HCT116 (cell line): ENCODE results near the gene NKRF.

Source experiments
- EGR1 ChIP-seq: IDR thresholded peaks from 2 replicates; pipeline ENCODE4 v1.6.1; 2012; ENCODE audit warnings: low read depth
- EZH2 ChIP-seq: fragments of 200-600 bp; sonication (generic); IDR thresholded peaks from 2 replicates; pipeline ENCODE4 v1.6.1; 2017; ENCODE audit warnings: antibody characterized with exemption, mixed run types
- FOSL1 ChIP-seq: IDR thresholded peaks from 2 replicates; pipeline ENCODE4 v1.6.1; 2012; ENCODE audit warnings: low read depth
- POLR2A ChIP-seq: IDR thresholded peaks from 2 replicates; pipeline ENCODE4 v1.7.0; 2011; ENCODE audit warnings: borderline replicate concordance; ENCODE audit not compliant: insufficient read depth, insufficient read length; ENCODE audit errors: extremely low read depth
- POLR2AphosphoS5 ChIP-seq: IDR thresholded peaks from 2 replicates; pipeline ENCODE4 v1.6.1; 2011; ENCODE audit warnings: mild to moderate bottlenecking, low read depth, low read length, moderate library complexity
- SP1 ChIP-seq: IDR thresholded peaks from 2 replicates; pipeline ENCODE4 v1.6.1; 2012; ENCODE audit warnings: low read depth
- YY1 ChIP-seq: IDR thresholded peaks from 2 replicates; pipeline ENCODE4 v1.6.1; 2011; ENCODE audit warnings: low read length, low read depth, moderate library complexity, mild to moderate bottlenecking; ENCODE audit not compliant: insufficient replicate concordance; ENCODE audit errors: extremely low read depth
- ZNF274 ChIP-seq: fragments of 200-500 bp; sonication (Bioruptor generic); IDR thresholded peaks from 2 replicates; pipeline ENCODE4 v1.6.1; 2014; ENCODE audit warnings: mild to moderate bottlenecking, low read depth, low read length, inconsistent platforms
- TF ChIP-seq, protein P1 (sequence below), 3 experiments: fragments of 200-600 bp in 1 of 3; sonication (generic) in 1 of 3; IDR thresholded peaks in 2 of 3; conservative IDR thresholded peaks in 1 of 3; 2 replicates each; pipeline ENCODE4 v1.5.1; 2012 to 2017; ENCODE audit warnings: low read depth in 2 of 3, low read length in 2 of 3, antibody characterized with exemption in 1 of 3, borderline replicate concordance in 1 of 3, control low read depth in 1 of 3, mild to moderate bottlenecking in 1 of 3, mixed read lengths in 1 of 3, mixed run types in 1 of 3, moderate library complexity in 1 of 3; ENCODE audit not compliant: insufficient read depth in 1 of 3
- TF ChIP-seq, protein P2 (sequence below): IDR thresholded peaks from 2 replicates; pipeline ENCODE4 v1.6.1; 2012
- TF ChIP-seq, protein P3 (sequence below): IDR thresholded peaks from 2 replicates; pipeline ENCODE4 v1.6.1; 2012; ENCODE audit warnings: low read depth

DNA sequence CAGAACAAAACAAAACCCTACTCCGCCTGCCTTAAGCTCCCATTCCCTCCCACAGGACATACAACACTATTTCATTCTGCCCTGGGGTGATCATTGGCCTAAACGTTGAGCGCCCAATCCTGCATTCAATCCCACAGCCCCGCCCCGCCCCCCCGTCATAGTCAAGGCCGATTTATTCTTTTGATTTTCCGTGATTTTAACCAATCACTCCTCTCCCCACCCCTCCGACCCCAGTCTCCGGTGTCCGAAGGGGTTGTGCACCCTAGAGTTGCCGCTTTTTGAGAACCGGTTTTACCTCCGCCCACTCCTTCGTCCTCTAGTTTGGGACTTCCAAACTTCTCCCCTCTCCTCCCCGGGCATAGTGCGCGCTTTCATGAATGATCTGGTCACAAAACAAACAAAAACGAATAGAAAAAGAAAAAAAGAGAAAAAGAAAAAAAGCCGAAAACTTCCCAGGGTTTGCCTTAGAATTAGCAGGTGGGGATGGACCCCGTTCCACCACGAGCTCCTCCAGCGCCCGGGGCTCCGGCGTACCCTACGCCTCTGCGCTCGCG is 32.3 kb downstream of the NKRF start:
- TF ChIP-seq POLR2A (no peak), ZNF274 (no peak), FOSL1 (no peak), SP1 (no peak), POLR2AphosphoS5 (no peak), EZH2 (no peak), EGR1 (0 out of 2 replicates have a peak, but pooled peaks have one; percentile 12), YY1 (no peak)
- TF ChIP-seq, protein P1, sequence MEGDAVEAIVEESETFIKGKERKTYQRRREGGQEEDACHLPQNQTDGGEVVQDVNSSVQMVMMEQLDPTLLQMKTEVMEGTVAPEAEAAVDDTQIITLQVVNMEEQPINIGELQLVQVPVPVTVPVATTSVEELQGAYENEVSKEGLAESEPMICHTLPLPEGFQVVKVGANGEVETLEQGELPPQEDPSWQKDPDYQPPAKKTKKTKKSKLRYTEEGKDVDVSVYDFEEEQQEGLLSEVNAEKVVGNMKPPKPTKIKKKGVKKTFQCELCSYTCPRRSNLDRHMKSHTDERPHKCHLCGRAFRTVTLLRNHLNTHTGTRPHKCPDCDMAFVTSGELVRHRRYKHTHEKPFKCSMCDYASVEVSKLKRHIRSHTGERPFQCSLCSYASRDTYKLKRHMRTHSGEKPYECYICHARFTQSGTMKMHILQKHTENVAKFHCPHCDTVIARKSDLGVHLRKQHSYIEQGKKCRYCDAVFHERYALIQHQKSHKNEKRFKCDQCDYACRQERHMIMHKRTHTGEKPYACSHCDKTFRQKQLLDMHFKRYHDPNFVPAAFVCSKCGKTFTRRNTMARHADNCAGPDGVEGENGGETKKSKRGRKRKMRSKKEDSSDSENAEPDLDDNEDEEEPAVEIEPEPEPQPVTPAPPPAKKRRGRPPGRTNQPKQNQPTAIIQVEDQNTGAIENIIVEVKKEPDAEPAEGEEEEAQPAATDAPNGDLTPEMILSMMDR (IDR thresholded peaks at IDR 0.05 in 2 of 3, conservative IDR thresholded peaks at IDR 0.05 in 1 of 3; ENCODE audit: borderline replicate concordance in 1 of 3, insufficient read depth in 1 of 3, low read depth in 2 of 3, low read length in 2 of 3): no peak
- TF ChIP-seq, protein P2, sequence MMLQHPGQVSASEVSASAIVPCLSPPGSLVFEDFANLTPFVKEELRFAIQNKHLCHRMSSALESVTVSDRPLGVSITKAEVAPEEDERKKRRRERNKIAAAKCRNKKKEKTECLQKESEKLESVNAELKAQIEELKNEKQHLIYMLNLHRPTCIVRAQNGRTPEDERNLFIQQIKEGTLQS: no peak
- TF ChIP-seq, protein P3, sequence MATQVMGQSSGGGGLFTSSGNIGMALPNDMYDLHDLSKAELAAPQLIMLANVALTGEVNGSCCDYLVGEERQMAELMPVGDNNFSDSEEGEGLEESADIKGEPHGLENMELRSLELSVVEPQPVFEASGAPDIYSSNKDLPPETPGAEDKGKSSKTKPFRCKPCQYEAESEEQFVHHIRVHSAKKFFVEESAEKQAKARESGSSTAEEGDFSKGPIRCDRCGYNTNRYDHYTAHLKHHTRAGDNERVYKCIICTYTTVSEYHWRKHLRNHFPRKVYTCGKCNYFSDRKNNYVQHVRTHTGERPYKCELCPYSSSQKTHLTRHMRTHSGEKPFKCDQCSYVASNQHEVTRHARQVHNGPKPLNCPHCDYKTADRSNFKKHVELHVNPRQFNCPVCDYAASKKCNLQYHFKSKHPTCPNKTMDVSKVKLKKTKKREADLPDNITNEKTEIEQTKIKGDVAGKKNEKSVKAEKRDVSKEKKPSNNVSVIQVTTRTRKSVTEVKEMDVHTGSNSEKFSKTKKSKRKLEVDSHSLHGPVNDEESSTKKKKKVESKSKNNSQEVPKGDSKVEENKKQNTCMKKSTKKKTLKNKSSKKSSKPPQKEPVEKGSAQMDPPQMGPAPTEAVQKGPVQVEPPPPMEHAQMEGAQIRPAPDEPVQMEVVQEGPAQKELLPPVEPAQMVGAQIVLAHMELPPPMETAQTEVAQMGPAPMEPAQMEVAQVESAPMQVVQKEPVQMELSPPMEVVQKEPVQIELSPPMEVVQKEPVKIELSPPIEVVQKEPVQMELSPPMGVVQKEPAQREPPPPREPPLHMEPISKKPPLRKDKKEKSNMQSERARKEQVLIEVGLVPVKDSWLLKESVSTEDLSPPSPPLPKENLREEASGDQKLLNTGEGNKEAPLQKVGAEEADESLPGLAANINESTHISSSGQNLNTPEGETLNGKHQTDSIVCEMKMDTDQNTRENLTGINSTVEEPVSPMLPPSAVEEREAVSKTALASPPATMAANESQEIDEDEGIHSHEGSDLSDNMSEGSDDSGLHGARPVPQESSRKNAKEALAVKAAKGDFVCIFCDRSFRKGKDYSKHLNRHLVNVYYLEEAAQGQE: no peak
